ENCODE measurements around the gene LIX1L. TPM values are rescaled to one million over a fixed set of nuclear protein-coding genes. Genes with fewer than 3 reads are reported as not detected.

LIX1L gene
- total and polyA plus RNA-seq, 2 of the 4 experiments (the other 2 are of a cell fraction) = 14.7 to 28.8 TPM

DNA sequence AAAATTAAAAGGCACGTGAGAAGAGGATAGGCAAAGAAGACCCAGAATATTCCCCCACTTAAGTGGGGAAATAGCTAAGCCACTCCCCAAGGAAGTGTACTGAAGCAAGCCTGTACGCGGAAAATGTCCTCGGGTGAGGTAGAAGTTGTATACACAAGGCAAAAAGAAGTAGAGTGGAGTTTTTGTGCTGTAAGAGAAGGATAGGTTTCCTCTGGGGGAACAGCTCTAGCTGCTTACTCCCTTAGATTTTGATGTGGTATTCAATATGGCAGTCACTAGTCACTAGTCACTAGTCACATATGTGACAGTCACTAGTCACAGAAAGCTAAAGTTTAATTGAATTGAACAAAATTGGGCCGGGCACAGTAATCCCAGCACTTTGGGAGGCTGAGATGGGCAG, 31.0 kb upstream of the LIX1L start:
- no peak overlapping the region for H2BK20ac ChIP-seq (ENCODE audit: low read depth, low read length)
- dilution Hi-C loops (cut with HindIII; ENCODE audit: low sequenced_read_pairs, unreplicated experiment) (no loop called here), intact Hi-C loops (cut with micrococcal nuclease) (no loop called here), in situ Hi-C loops (cut with MboI; ENCODE audit: low sequenced_read_pairs) (no loop called here)
- no peak overlapping the region for H4K5ac ChIP-seq (ENCODE audit: low read depth, low read length)
- no peak overlapping the region for H2BK5ac ChIP-seq (ENCODE audit: low read depth, low read length, poor library complexity, severe bottlenecking)
- no peak overlapping the region for H3K14ac ChIP-seq (replicated peaks; ENCODE audit: low read depth, low read length)
- no peak overlapping the region for H2AK5ac ChIP-seq (ENCODE audit: low read depth, low read length)
- no peak overlapping the region for H4K8ac ChIP-seq (ENCODE audit: low read depth in 2 of 2, low read length in 2 of 2)
- H3K56ac ChIP-seq (ENCODE audit: extremely low read depth, insufficient read depth, low read length) = no peak overlapping the region
- no peaks in the 10 kb centered on the region for H3K9me3 ChIP-seq (ENCODE audit: control insufficient read depth, insufficient read depth, low read length)
- no peaks in the 10 kb centered on the region for H3K27me3 ChIP-seq (ENCODE audit: control insufficient read depth, insufficient read depth, low read length)
- ChIA-PET POLR2A (ENCODE audit: unreplicated experiment) (interaction anchor here (2.1 kb wide), 1 partner anchor 9 kb away, joined by 6 read pairs; no protein-coding TSS in a partner anchor), CTCF (no interaction called here)
- no peak overlapping the region for H2BK15ac ChIP-seq (ENCODE audit: low read depth, low read length)
- peaks cover 11% of the 10 kb centered on the region for H3K4me1 ChIP-seq (ENCODE audit: control insufficient read depth, insufficient read depth, low read length)
- peaks cover 4% of the 10 kb centered on the region for H3K36me3 ChIP-seq (ENCODE audit: control insufficient read depth, insufficient read depth, low read length)
- no peak overlapping the region for H3K18ac ChIP-seq (ENCODE audit: low read depth, low read length)
- ATAC-seq (ENCODE audit: low read depth) = no peak
- H4K91ac ChIP-seq (ENCODE audit: insufficient read depth, low read depth, low read length) = no peak overlapping the region
- no peak overlapping the region for H3K27ac ChIP-seq (ENCODE audit: insufficient read depth, low read length)
- H2AFZ ChIP-seq (replicated peaks; ENCODE audit: low read length, poor library complexity) = no peak overlapping the region
- H4K20me1 ChIP-seq (ENCODE audit: insufficient read depth, low read length) = no peaks in the 10 kb centered on the region; the same call in 1 of the 2 replicates
- no peak for DNase-seq
- no peak overlapping the region for H3K4ac ChIP-seq (ENCODE audit: low read depth, low read length)
- H3K4me2 ChIP-seq (ENCODE audit: low read depth, low read length) = no peak overlapping the region
- peaks cover 4 to 11% of the 10 kb centered on the region in 2 experiments for H3K79me1 ChIP-seq (ENCODE audit: low read depth in 1 of 2, low read length in 2 of 2)
- no peak overlapping the region for H3K4me3 ChIP-seq (ENCODE audit: insufficient read depth, low read depth, low read length)
- no peak overlapping the region for H2AK9ac ChIP-seq (replicated peaks; ENCODE audit: low read depth, low read length, poor library complexity)
- WGBS, 2 experiments (ENCODE audit: extremely low coverage in 2 of 2, insufficient read length in 1 of 2) = no CpG with 5 or more reads among the region's 5 CpGs
- no peak overlapping the region for H2BK120ac ChIP-seq (ENCODE audit: low read depth, low read length)
- BruUV-seq (replicated peaks) = no TSS peak
- H3K9ac ChIP-seq (ENCODE audit: low read depth, low read length) = no peak overlapping the region
- no peak overlapping the region for H3K23ac ChIP-seq (ENCODE audit: low read depth, low read length)
- H3K9me1 ChIP-seq (ENCODE audit: insufficient read depth, low read length) = peaks cover 8% of the 10 kb centered on the region
- TF ChIP-seq MAZ (IDR thresholded peaks at IDR 0.05; ENCODE audit: borderline replicate concordance, low read depth, low read length) (no peak), RCOR1 (IDR thresholded peaks at IDR 0.05; ENCODE audit: insufficient replicate concordance, low read length) (no peak), RAD21 (IDR thresholded peaks at IDR 0.05; ENCODE audit: low read length) (no peak), FOS (IDR thresholded peaks at IDR 0.05; ENCODE audit: low read depth, low read length) (no peak), NFE2L2 (IDR thresholded peaks at IDR 0.05; ENCODE audit: low read depth, low read length) (no peak), MAFK (IDR thresholded peaks at IDR 0.05; ENCODE audit: low read depth, low read length) (no peak), MXI1 (IDR thresholded peaks at IDR 0.05; ENCODE audit: borderline replicate concordance, low read depth, low read length) (no peak), BHLHE40 (IDR thresholded peaks at IDR 0.05; ENCODE audit: low read depth, low read length) (no peak), CEBPB (IDR thresholded peaks at IDR 0.05; ENCODE audit: low read depth, low read length) (no peak), RFX5 (IDR thresholded peaks at IDR 0.05; ENCODE audit: low read depth, low read length) (no peak)
- TF ChIP-seq, protein P1, sequence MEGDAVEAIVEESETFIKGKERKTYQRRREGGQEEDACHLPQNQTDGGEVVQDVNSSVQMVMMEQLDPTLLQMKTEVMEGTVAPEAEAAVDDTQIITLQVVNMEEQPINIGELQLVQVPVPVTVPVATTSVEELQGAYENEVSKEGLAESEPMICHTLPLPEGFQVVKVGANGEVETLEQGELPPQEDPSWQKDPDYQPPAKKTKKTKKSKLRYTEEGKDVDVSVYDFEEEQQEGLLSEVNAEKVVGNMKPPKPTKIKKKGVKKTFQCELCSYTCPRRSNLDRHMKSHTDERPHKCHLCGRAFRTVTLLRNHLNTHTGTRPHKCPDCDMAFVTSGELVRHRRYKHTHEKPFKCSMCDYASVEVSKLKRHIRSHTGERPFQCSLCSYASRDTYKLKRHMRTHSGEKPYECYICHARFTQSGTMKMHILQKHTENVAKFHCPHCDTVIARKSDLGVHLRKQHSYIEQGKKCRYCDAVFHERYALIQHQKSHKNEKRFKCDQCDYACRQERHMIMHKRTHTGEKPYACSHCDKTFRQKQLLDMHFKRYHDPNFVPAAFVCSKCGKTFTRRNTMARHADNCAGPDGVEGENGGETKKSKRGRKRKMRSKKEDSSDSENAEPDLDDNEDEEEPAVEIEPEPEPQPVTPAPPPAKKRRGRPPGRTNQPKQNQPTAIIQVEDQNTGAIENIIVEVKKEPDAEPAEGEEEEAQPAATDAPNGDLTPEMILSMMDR (conservative IDR thresholded peaks at IDR 0.05; ENCODE audit: low read depth, low read length) = no peak
- TF ChIP-seq, protein P2, sequence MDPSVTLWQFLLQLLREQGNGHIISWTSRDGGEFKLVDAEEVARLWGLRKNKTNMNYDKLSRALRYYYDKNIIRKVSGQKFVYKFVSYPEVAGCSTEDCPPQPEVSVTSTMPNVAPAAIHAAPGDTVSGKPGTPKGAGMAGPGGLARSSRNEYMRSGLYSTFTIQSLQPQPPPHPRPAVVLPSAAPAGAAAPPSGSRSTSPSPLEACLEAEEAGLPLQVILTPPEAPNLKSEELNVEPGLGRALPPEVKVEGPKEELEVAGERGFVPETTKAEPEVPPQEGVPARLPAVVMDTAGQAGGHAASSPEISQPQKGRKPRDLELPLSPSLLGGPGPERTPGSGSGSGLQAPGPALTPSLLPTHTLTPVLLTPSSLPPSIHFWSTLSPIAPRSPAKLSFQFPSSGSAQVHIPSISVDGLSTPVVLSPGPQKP (IDR thresholded peaks at IDR 0.05; ENCODE audit: borderline replicate concordance, low read depth, low read length) = no peak

Measured in IMR-90 (cell line).